IMR-90 (cell line): Measurements from ENCODE around the gene PHF11.

ENCODE experiments used
- CEBPB ChIP-seq: IDR thresholded peaks from 2 replicates; pipeline ENCODE4 v1.6.1; 2012; ENCODE audit warnings: low read depth, low read length, improper control_type of control experiment
- CHD1 ChIP-seq: IDR thresholded peaks from 2 replicates; pipeline ENCODE4 v1.6.1; 2012; ENCODE audit warnings: low read depth, low read length, improper control_type of control experiment
- FOS ChIP-seq: fragments of 150-350 bp; IDR thresholded peaks from 2 replicates; pipeline ENCODE4 v1.6.1; 2016; ENCODE audit warnings: low read depth, low read length
- MAFK ChIP-seq: IDR thresholded peaks from 2 replicates; pipeline ENCODE4 v1.6.1; 2012; ENCODE audit warnings: low read depth, low read length, improper control_type of control experiment
- MXI1 ChIP-seq: IDR thresholded peaks from 2 replicates; pipeline ENCODE4 v1.6.1; 2012; ENCODE audit warnings: low read depth, mild to moderate bottlenecking, low read length, moderate library complexity, borderline replicate concordance
- NFE2L2 ChIP-seq: fragments of 150-350 bp; IDR thresholded peaks from 2 replicates; pipeline ENCODE4 v1.6.1; 2016; ENCODE audit warnings: low read depth, mild to moderate bottlenecking, low read length
- POLR2A ChIP-seq: IDR thresholded peaks from 2 replicates; pipeline ENCODE4 v1.6.1; 2012; ENCODE audit warnings: mild to moderate bottlenecking, low read depth, low read length
- RAD21 ChIP-seq: IDR thresholded peaks from 2 replicates; pipeline ENCODE4 v1.6.1; 2012; ENCODE audit warnings: low read length, improper control_type of control experiment
- RCOR1 ChIP-seq: IDR thresholded peaks from 2 replicates; pipeline ENCODE4 v1.6.1; 2012; ENCODE audit warnings: mild to moderate bottlenecking, low read length, improper control_type of control experiment; ENCODE audit not compliant: insufficient replicate concordance
- RFX5 ChIP-seq: IDR thresholded peaks from 2 replicates; pipeline ENCODE4 v1.8.0; 2012; ENCODE audit warnings: low read depth, mild to moderate bottlenecking, low read length, moderate library complexity
- SMC3 ChIP-seq: fragments of 150-350 bp; IDR thresholded peaks from 2 replicates; pipeline ENCODE4 v1.6.1; 2016; ENCODE audit warnings: low read depth, mild to moderate bottlenecking, antibody characterized with exemption, low read length, moderate library complexity
- TF ChIP-seq, protein P1 (sequence below): conservative IDR thresholded peaks from 2 replicates; pipeline ENCODE4 v1.5.1; 2012; ENCODE audit warnings: mild to moderate bottlenecking, low read depth, low read length, improper control_type of control experiment
- TF ChIP-seq, protein P2 (sequence below): fragments of 150-350 bp; IDR thresholded peaks from 2 replicates; pipeline ENCODE4 v1.6.1; 2016; ENCODE audit warnings: low read depth, mild to moderate bottlenecking, low read length, moderate library complexity, borderline replicate concordance

DNA sequence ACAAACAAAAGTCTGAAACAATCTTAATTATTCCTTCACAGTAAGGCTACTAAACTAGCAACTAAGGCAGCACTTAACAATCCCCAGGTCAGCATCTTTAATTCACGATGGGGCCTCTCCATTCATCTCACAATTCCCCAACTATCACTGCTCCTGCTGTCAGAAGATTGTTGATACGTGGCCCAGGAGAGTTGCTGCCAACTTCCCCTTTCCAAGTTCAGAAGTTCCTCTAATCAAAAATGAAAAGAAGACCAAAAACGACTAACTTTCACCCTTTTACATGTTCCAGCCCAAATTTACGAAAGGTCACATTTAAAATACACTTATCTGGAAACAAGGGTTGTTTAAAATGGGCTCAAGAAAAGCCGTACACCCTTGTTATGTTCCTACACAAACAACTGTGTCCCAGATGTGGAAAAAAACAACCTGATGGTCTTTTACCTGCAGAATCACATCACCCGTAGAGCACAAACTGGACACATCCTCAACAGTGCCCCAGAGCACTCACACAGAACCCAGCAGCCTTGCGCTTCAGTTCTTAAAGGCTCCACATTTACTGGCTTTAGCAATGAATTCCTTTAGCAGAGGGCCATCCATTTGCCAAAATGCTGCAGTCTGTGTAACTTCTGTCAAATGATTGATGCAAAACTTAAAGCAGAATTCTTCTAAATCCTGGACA lies 38.0 kb downstream of the PHF11 start:
- TF ChIP-seq, protein P1, sequence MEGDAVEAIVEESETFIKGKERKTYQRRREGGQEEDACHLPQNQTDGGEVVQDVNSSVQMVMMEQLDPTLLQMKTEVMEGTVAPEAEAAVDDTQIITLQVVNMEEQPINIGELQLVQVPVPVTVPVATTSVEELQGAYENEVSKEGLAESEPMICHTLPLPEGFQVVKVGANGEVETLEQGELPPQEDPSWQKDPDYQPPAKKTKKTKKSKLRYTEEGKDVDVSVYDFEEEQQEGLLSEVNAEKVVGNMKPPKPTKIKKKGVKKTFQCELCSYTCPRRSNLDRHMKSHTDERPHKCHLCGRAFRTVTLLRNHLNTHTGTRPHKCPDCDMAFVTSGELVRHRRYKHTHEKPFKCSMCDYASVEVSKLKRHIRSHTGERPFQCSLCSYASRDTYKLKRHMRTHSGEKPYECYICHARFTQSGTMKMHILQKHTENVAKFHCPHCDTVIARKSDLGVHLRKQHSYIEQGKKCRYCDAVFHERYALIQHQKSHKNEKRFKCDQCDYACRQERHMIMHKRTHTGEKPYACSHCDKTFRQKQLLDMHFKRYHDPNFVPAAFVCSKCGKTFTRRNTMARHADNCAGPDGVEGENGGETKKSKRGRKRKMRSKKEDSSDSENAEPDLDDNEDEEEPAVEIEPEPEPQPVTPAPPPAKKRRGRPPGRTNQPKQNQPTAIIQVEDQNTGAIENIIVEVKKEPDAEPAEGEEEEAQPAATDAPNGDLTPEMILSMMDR = no peak
- no peak for TF ChIP-seq POLR2A
- no peak for TF ChIP-seq RFX5
- no peak for TF ChIP-seq RCOR1
- TF ChIP-seq SMC3 = no peak
- TF ChIP-seq RAD21 = no peak
- no peak for TF ChIP-seq CHD1
- no peak for TF ChIP-seq NFE2L2
- TF ChIP-seq MXI1 = no peak
- TF ChIP-seq FOS = no peak
- TF ChIP-seq, protein P2, sequence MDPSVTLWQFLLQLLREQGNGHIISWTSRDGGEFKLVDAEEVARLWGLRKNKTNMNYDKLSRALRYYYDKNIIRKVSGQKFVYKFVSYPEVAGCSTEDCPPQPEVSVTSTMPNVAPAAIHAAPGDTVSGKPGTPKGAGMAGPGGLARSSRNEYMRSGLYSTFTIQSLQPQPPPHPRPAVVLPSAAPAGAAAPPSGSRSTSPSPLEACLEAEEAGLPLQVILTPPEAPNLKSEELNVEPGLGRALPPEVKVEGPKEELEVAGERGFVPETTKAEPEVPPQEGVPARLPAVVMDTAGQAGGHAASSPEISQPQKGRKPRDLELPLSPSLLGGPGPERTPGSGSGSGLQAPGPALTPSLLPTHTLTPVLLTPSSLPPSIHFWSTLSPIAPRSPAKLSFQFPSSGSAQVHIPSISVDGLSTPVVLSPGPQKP = no peak
- TF ChIP-seq CEBPB = no peak
- TF ChIP-seq MAFK = no peak
